ENCODE results near the gene GRIK3.
"Not testable (repeated sequence)": the region's sequence is repeated elsewhere in the genome, so short reads cannot be mapped to it uniquely, and the experiment has no call there.

The GRIK3 gene

DNA sequence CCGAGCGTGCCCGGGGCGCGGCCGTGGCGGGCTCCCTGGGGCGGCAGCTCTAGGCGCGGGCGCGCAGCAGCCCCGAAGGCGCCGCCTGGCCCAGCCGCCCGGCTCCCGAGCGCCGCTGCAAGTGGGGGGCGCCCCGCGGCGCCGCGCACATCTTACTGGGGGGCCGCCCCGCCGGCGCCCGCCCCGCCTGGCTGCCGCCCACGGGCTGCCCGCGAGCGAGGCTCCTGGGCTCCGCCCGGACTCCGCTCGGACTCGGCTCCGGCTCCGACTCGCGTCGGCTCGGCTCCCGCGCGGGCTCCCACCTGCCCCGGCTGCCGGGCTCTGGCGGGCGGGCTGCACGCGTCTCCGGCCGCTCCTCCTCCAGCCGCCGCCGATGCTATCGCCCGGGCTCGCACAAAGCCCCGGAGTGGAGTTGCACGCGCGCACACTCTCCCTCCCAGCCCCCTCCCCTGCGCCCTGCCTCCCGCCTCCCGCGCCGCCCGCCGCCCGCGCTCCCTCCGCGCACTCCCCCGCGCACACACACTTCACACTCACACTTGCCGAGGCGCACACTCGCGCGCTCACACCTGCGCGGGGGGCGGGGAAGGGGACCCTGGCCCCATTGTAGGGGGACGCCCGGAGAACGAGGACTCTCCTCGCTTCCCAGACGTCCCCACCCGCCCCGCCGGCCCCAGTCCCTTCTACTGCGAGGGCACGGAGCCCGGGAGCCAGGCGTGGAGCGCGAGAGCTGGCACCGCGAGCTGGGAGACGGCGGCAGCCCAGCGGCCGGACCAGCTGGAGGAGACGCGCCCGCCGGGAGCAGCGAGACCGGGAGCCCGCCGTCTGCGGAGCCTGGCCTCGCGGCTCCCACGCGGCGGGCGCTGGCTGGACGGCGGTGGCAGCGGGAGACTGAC, at the start of gene GRIK3:
GRIK3 (minus strand) TSS at position 395 of the 893 bp plus-strand sequence. CDS start 407 bp downstream, outside the sequence.
- no peak for DNase-seq

DNA sequence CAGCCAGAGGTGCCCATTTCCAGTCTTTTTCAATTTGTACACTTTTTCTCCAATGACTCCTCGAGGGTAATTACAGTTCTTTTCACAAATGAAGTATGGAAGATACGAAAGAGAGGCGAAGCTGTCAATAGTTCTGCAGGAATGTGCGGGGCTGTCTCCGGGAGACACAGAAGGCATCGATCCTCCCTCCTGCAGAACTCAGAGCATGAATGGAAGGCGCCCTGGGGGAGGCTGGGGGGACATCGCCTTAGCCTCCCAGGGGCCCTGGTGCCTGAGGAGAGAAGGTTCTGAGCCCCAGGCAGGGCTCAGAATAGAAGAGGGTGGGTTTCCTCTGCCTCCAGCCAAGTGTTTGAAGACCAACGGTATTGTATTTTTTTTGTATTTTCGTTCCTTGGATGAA, 49.7 kb upstream of the GRIK3 start:
- no peak for DNase-seq

GRCh38 chr1:37083603-37084002, 49.3 kb upstream of the GRIK3 start:
- no peak for DNase-seq

- not testable (repeated sequence) for DNase-seq
These were observed 46.1 kb upstream of the GRIK3 start for GRCh38 chr1:37080296-37080986.

- no peak for DNase-seq
These were observed 44.6 kb upstream of the GRIK3 start for GRCh38 chr1:37078866-37079265.

GRCh38 chr1:37076168-37076567, 41.9 kb upstream of the GRIK3 start:
- DNase-seq: no peak

DNA sequence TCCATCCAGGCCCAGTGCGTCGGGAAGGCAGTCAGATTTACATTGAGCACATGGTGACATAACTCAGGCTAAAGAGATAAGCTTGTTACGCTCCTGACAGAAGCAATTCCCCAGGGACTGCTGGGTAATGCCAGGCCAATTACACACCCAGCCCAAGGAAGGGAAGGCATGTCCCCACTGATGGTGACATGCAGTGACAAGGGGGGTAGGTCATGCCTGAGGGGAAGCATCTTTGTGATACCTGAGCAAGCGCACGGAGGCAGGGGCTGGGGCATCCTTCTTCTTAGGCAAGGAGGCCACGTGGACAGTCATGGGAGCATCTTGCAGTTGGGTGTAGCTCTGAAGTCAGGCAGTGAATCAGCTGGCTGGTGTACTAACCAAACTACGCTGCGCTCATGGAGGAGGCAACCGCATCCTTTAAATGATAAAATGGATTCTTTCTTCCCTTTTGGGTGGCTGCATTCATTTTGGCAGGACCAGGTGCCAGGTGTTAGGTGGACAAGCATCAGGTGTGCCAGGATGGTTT, 39.6 kb upstream of the GRIK3 start:
- DNase-seq: no peak

GRCh38 chr1:37073152-37073853, 39.0 kb upstream of the GRIK3 start:
- DNase-seq: no peak

GRCh38 chr1:37071829-37072228, 37.5 kb upstream of the GRIK3 start:
- no peak for DNase-seq

DNA sequence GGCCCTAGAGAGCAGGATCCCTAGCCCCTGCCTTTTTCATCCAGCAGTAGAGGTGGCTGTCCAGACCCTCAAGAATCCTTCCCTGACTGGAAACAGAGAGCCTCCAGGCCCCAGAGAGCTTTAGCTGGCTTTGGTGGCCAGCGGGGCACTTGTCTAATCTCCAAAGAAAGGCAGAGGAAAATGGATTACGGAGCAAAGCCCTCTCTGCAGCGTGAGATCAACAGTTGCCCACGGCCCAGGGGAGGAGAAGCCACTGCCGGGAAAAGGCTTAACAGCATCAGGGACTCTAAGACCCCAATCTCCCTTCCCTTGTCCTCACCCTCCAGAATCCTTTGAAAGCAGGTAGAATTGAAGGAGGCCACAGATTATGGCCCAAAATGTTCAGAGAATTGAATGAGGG, 35.8 kb upstream of the GRIK3 start:
- no peak for DNase-seq

- no peak for DNase-seq
These were observed 35.1 kb upstream of the GRIK3 start for GRCh38 chr1:37069406-37069805.

DNA sequence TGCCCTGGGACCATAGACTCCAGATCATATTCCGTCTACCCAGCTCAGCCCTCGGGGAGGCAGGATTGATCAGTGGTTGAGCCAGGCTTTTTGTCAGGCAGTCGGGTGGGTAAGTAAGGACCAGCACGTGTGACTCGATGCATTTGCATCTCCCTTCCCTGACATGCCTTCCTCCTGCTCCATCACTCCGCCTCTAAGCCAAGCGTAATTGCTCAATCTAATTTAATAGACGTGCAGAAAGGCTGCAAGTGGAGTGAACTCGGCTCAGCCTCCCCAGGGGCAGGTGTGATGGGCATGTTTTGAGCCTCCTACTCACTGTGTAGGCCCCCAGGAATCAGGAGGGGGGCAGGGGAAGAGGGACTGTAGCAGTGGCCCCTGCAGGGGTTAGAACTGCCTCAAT, 34.6 kb upstream of the GRIK3 start:
- no peak for DNase-seq

DNA sequence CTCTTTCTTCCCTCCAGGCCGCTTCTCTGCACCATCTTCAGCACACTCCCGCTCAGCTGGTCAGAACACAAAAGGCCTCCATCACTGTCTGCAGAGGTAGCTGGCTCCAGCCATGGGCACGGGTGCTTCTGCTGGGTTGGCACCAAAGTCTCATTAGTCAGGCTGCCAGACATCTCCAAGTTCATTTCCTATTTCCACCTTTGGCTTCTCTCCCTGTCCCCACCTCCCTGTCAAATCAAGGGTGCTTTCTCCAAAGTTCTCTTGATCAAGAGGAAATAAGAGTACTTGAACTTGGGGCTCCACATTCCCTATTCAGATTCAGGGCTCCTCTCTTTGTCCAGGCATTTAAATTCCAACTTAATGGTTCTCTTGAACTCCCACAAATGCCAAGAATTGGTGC, 33.9 kb upstream of the GRIK3 start:
- no peak for DNase-seq

DNA sequence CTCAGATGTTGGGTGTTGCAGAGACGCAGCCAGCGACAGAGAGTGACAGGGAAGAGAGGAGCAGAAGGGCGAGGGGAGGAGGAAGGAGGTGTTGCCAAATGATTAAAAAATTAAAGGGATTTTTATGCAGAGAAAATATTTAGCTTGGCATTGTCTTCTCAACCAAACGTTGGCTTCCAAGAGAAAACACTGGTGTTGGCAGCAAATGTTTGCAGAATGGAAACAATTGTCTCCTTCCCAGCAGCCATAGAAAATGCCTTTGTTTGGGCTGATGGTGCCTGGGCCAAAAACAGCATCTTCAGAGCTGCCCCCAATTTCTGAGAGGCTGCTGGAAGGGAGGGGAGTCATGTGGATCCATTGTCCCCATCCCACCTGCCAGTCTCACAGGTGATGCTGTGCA, 29.7 kb upstream of the GRIK3 start:
- DNase-seq: no peak

- no peak for DNase-seq
These were observed 25.0 kb upstream of the GRIK3 start for GRCh38 chr1:37059346-37059745.

- no peak for DNase-seq
These were observed 24.2 kb upstream of the GRIK3 start for GRCh38 chr1:37058424-37058988.

DNA sequence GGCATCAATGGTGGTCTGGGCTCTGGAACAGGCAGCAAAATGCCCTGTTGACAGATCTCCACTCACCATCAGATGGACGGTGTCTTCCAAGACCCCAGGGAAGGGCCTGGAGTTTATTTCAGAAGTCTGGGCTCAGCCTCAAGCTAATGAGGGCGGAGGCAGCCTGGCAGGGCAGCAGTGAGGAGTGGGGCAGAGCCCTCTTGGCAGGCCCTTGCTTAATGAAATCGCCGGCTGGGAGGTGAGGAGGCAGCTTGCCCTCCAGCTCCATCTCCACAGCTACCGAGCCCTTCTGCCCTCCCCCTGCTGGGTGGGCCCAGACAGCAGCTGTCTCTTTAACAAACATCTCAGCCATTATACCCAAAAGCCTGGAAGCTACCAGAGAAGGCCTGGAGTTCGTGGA, 22.0 kb upstream of the GRIK3 start:
- DNase-seq: no peak

- DNase-seq: no peak
These were observed 21.3 kb upstream of the GRIK3 start for GRCh38 chr1:37055631-37056030.

DNA sequence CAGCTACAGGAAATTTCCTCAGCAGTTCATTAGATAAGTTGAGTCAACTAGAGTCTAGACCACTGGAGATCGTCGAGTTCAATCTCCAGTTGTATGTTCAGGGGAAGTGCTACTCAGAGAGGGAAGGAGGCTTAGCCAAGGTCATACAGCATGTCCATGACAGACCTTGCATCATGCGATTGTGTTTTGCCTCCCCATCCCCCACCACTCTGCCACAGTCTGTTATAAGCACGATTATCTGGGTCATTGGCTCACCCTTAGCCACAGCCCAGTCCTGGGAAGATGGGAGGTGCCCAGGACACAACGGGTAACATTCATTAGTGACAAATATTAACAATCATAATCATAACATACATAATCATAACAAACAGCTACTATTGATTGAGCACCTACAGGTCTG, 18.9 kb upstream of the GRIK3 start:
- no peak for DNase-seq

DNA sequence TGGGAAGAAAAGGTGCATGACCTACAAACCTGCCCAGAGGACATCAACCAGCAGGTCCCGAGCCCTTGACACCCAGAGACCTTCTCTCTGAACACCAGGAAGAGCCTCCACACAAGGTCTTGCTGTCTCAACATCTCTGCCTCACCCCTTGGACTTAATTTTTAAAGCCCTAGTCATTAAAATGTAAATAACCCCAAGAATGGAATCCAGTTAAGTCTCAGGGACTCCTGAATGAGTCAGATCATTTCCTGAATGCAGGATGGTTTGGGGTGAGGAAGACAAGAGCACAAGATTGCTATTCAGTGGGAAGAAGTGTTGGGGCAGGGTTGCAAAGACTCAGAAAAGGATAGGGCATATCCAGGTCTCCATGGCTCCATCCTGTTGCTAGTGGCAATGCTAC, 17.8 kb upstream of the GRIK3 start:
- DNase-seq: no peak

- no peak for DNase-seq
These were observed 17.0 kb upstream of the GRIK3 start for GRCh38 chr1:37051346-37051745.

DNA sequence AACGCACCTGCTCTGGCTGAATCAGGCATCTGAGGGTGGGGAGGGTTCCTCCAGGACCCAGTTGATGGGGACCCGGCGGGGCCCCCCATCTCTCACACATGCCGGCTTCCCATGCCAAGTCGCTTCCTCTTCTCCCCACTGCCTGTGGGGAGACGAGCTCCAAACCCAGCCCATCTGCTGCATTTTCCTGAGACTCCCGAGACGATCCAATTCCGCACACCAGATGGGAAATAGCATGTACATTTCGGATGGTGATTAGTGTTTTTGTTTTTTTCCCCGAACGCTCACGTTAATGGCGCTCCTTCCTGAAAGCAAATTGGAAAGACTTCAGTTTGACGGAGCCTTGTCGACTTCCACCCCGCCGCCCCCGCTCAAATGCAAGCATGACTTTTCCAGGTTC, 13.2 kb upstream of the GRIK3 start:
- DNase-seq: no peak

DNA sequence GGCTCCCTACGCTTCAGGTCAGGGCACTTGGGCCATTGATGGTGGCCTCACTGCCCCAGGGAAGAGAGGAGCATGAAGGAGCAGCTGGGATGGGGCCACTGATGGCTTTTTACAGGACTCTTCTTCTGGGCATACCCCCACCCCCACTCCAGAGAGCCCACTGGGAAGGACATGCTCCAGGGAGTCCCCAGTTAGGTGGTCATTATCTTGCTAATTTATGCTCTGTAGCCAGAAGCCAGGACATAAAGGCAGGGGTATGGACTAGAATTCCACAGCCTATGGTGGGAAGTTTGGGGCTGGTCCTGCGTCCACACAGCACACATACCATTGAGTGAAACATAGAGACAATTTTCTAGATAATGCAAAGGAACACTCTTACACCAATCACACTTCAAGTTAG, 8.8 kb upstream of the GRIK3 start:
- no peak for DNase-seq

Data from GF-D8 (cell line).